Activated T-cell treated with anti-CD3 and anti-CD28 coated beads, Interleukin-2, amount 50 U/mL, for 24 hours (primary cell): ENCODE measurements around the gene ZBTB7A.

Source experiments
- DNase-seq: peaks from one replicate; pipeline ENCODE4 v3.0.0-alpha.2; 2020
- H3K27ac Mint-ChIP-seq: 2 replicates; pipeline ENCODE4 v1.8.0; 2020; ENCODE audit warnings: mild to moderate bottlenecking, mixed read lengths
- H3K27me3 Mint-ChIP-seq: 2 replicates; pipeline ENCODE4 v1.8.0; 2020; ENCODE audit warnings: mixed read lengths
- H3K36me3 Mint-ChIP-seq: 2 replicates; pipeline ENCODE4 v1.8.0; 2020; ENCODE audit warnings: low read depth, mixed read lengths
- H3K4me1 Mint-ChIP-seq: 2 replicates; pipeline ENCODE4 v1.8.0; 2020; ENCODE audit warnings: low read depth, mixed read lengths
- H3K4me3 Mint-ChIP-seq: 2 replicates; pipeline ENCODE4 v1.8.0; 2020; ENCODE audit warnings: mild to moderate bottlenecking, moderate library complexity, mixed read lengths
- H3K9me3 Mint-ChIP-seq: 2 replicates; pipeline ENCODE4 v1.8.0; 2020; ENCODE audit warnings: mixed read lengths

The ZBTB7A gene

GRCh38 chr19:4066682-4067395 is at the start of gene ZBTB7A:
ZBTB7A (minus strand) TSS chr19:4066899; CDS start chr19:4055232, 11,667 bp downstream.
- peaks cover 38% of the 10 kb centered on the region for H3K4me1 Mint-ChIP-seq
- peak within 1 kb of the TSS; percentile 76 for H3K4me3 Mint-ChIP-seq
- peaks cover 24% of the 10 kb centered on the region for H3K36me3 Mint-ChIP-seq

GRCh38 chr19:4115818-4116385 is 49.2 kb upstream of the ZBTB7A start:
- Mint-ChIP-seq H3K36me3 (peaks cover 74% of the 10 kb centered on the region), H3K27ac (peak overlapping the region; percentile 83)
- no peak for DNase-seq

More at GRCh38 chr19:4066682-4067395, at the start of gene ZBTB7A:
- DNase-seq, result peak; percentile 81
- no peaks in the 10 kb centered on the region for H3K9me3 Mint-ChIP-seq
- peak within 1 kb of the TSS; percentile 83 for H3K27ac Mint-ChIP-seq
- no peaks in the 10 kb centered on the region for H3K27me3 Mint-ChIP-seq

GRCh38 chr19:4115050-4115817 is 48.5 kb upstream of the ZBTB7A start:
- peak overlapping the region; percentile 83 for H3K27ac Mint-ChIP-seq
- DNase-seq, result peak; percentile 66
- H3K4me1 Mint-ChIP-seq, result peaks cover 49% of the 10 kb centered on the region
- peaks cover 77% of the 10 kb centered on the region for H3K36me3 Mint-ChIP-seq
- peak overlapping the region; percentile 33 for H3K4me3 Mint-ChIP-seq
- no peaks in the 10 kb centered on the region for H3K9me3 Mint-ChIP-seq
- H3K27me3 Mint-ChIP-seq, result no peaks in the 10 kb centered on the region

More at GRCh38 chr19:4115818-4116385, 49.2 kb upstream of the ZBTB7A start:
- no peak overlapping the region for H3K4me3 Mint-ChIP-seq
- H3K4me1 Mint-ChIP-seq, result peaks cover 45% of the 10 kb centered on the region
- H3K9me3 Mint-ChIP-seq, result no peaks in the 10 kb centered on the region
- H3K27me3 Mint-ChIP-seq, result no peaks in the 10 kb centered on the region

GRCh38 chr19:4114181-4114580 is 47.5 kb upstream of the ZBTB7A start:
- Mint-ChIP-seq H3K27me3 (no peaks in the 10 kb centered on the region), H3K27ac (peak overlapping the region; percentile 83), H3K4me1 (peaks cover 58% of the 10 kb centered on the region), H3K36me3 (peaks cover 81% of the 10 kb centered on the region), H3K4me3 (no peak overlapping the region), H3K9me3 (no peaks in the 10 kb centered on the region)
- no peak for DNase-seq

- H3K4me3 Mint-ChIP-seq, result no peak overlapping the region
- H3K27me3 Mint-ChIP-seq, result no peaks in the 10 kb centered on the region
- H3K36me3 Mint-ChIP-seq, result peaks cover 87% of the 10 kb centered on the region
- peaks cover 65% of the 10 kb centered on the region for H3K4me1 Mint-ChIP-seq
- H3K27ac Mint-ChIP-seq, result peak overlapping the region; percentile 58
- no peak for DNase-seq
- no peaks in the 10 kb centered on the region for H3K9me3 Mint-ChIP-seq
Observed at GRCh38 chr19:4113398-4114088, 46.8 kb upstream of the ZBTB7A start.

- Mint-ChIP-seq H3K27ac (no peak overlapping the region), H3K9me3 (no peaks in the 10 kb centered on the region), H3K4me1 (peaks cover 68% of the 10 kb centered on the region)
Observed at GRCh38 chr19:4112367-4112766, 45.7 kb upstream of the ZBTB7A start.

GRCh38 chr19:4109626-4109945 is 42.9 kb upstream of the ZBTB7A start:
- Mint-ChIP-seq H3K27ac (peak overlapping the region; percentile 96), H3K4me3 (no peak overlapping the region), H3K36me3 (peaks cover 89% of the 10 kb centered on the region), H3K9me3 (no peaks in the 10 kb centered on the region), H3K4me1 (peaks cover 68% of the 10 kb centered on the region), H3K27me3 (no peaks in the 10 kb centered on the region)
- DNase-seq, result no peak

More at GRCh38 chr19:4112367-4112766, 45.7 kb upstream of the ZBTB7A start:
- no peaks in the 10 kb centered on the region for H3K27me3 Mint-ChIP-seq
- no peak overlapping the region for H3K4me3 Mint-ChIP-seq
- peaks cover 89% of the 10 kb centered on the region for H3K36me3 Mint-ChIP-seq
- DNase-seq, result no peak

- Mint-ChIP-seq H3K4me1 (peaks cover 68% of the 10 kb centered on the region), H3K9me3 (no peaks in the 10 kb centered on the region), H3K36me3 (peaks cover 89% of the 10 kb centered on the region), H3K27ac (peak overlapping the region; percentile 96), H3K27me3 (no peaks in the 10 kb centered on the region), H3K4me3 (peak overlapping the region; percentile 49)
- DNase-seq, result peak; percentile 75
Observed at GRCh38 chr19:4108767-4109625, 42.3 kb upstream of the ZBTB7A start.

- Mint-ChIP-seq H3K4me3 (no peak overlapping the region), H3K4me1 (peaks cover 40% of the 10 kb centered on the region), H3K27ac (peak overlapping the region; percentile 22), H3K27me3 (no peaks in the 10 kb centered on the region), H3K36me3 (peaks cover 80% of the 10 kb centered on the region), H3K9me3 (no peaks in the 10 kb centered on the region)
- no peak for DNase-seq
Observed at GRCh38 chr19:4103080-4103433, 36.4 kb upstream of the ZBTB7A start.

GRCh38 chr19:4102339-4103079 is 35.8 kb upstream of the ZBTB7A start:
- peaks cover 36% of the 10 kb centered on the region for H3K4me1 Mint-ChIP-seq
- no peak for DNase-seq
- H3K4me3 Mint-ChIP-seq, result no peak overlapping the region
- H3K27ac Mint-ChIP-seq, result no peak overlapping the region
- H3K9me3 Mint-ChIP-seq, result no peaks in the 10 kb centered on the region
- no peaks in the 10 kb centered on the region for H3K27me3 Mint-ChIP-seq
- peaks cover 80% of the 10 kb centered on the region for H3K36me3 Mint-ChIP-seq

- peaks cover 82% of the 10 kb centered on the region for H3K36me3 Mint-ChIP-seq
- peaks cover 29% of the 10 kb centered on the region for H3K4me1 Mint-ChIP-seq
- no peak for DNase-seq
- no peak overlapping the region for H3K4me3 Mint-ChIP-seq
- no peak overlapping the region for H3K27ac Mint-ChIP-seq
- no peaks in the 10 kb centered on the region for H3K9me3 Mint-ChIP-seq
- H3K27me3 Mint-ChIP-seq, result no peaks in the 10 kb centered on the region
Observed at GRCh38 chr19:4101496-4101770, 34.7 kb upstream of the ZBTB7A start.

- H3K27ac Mint-ChIP-seq, result no peak overlapping the region
- H3K4me3 Mint-ChIP-seq, result no peak overlapping the region
- H3K27me3 Mint-ChIP-seq, result no peaks in the 10 kb centered on the region
- H3K36me3 Mint-ChIP-seq, result peaks cover 81% of the 10 kb centered on the region
- DNase-seq, result no peak
- peaks cover 26% of the 10 kb centered on the region for H3K4me1 Mint-ChIP-seq
- H3K9me3 Mint-ChIP-seq, result no peaks in the 10 kb centered on the region
Observed at GRCh38 chr19:4100647-4101495, 34.2 kb upstream of the ZBTB7A start.
